Measurements from ENCODE around the gene JMJD4. TPM values are rescaled to one million over a fixed set of nuclear protein-coding genes. Genes with fewer than 3 reads are reported as not detected.

The JMJD4 gene
- total and polyA plus RNA-seq, 11 donors: 7.8 to 14.1 (median 11.5) TPM

- H3K4me1 ChIP-seq: peaks cover 0 to 75% (median 45%) of the 10 kb centered on the region in 12 donors
- peak in 1 of 5 donors; percentile 45 for DNase-seq
- H3K4me3 ChIP-seq: no peak overlapping the region
- TF ChIP-seq POLR2A (IDR thresholded peaks at IDR 0.05): no peak
- no peak for TF ChIP-seq CTCF (IDR thresholded peaks at IDR 0.05)
- H3K36me3 ChIP-seq: peaks cover 0 to 49% (median 35%) of the 10 kb centered on the region in 9 donors
- peak overlapping the region in 10 of 12 donors; percentile 23 to 90 (median 83) for H3K27ac ChIP-seq
- 87 to 93% (median 92%) methylated on average over 9 of the region's 9 CpGs for WGBS, 4 donors
- ATAC-seq: no peak
- intact Hi-C loops (cut with DNase I): loop anchor here in 6 of 10 donors (2.0 to 10.0 kb wide), 6 partner anchors 186 to 324 kb away; partner anchors contain the start of genes ARF1 (in 2 of the 6) and WNT9A (in 1 of the 6)
- no peaks in the 10 kb centered on the region for H3K9me3 ChIP-seq
- H3K27me3 ChIP-seq: no peaks in the 10 kb centered on the region
These were observed 25.3 kb upstream of the JMJD4 start for GRCh38 chr1:227760377-227760776.

- Histone ChIP-seq H3K4me3 (peak overlapping the region in 1 of 12 donors; percentile 24), H3K27me3 (no peaks in the 10 kb centered on the region), H3K27ac (peak overlapping the region; percentile 23 to 90 (median 82)), H3K36me3 (peaks cover 0 to 41% (median 35%) of the 10 kb centered on the region in 9 donors), H3K9me3 (no peaks in the 10 kb centered on the region), H3K4me1 (peaks cover 0 to 83% (median 50%) of the 10 kb centered on the region in 12 donors)
- intact Hi-C loops (cut with DNase I): loop anchor here in 6 of 10 donors (2.0 to 10.0 kb wide), 6 partner anchors 187 to 325 kb away; partner anchors contain the start of genes ARF1 (in 2 of the 6) and WNT9A (in 1 of the 6)
- ATAC-seq (peak; percentile 63 to 79 (median 72)), DNase-seq (peak; percentile 61 to 84 (median 68))
- no peak for TF ChIP-seq CTCF (IDR thresholded peaks at IDR 0.05)
- no peak for TF ChIP-seq POLR2A (IDR thresholded peaks at IDR 0.05)
- 54 to 83% (median 68%) methylated on average over 14 to 15 of the region's 15 CpGs for WGBS, 4 donors
These were observed 24.5 kb upstream of the JMJD4 start for GRCh38 chr1:227759341-227760300.

- H3K36me3 ChIP-seq: peaks cover 0 to 36% (median 30%) of the 10 kb centered on the region in 9 donors
- no peaks in the 10 kb centered on the region for H3K27me3 ChIP-seq
- H3K4me3 ChIP-seq: no peak overlapping the region
- 54 to 72% (median 61%) methylated on average over 6 of the region's 6 CpGs for WGBS, 4 donors
- peak overlapping the region in 8 of 12 donors; percentile 73 to 90 (median 84) for H3K27ac ChIP-seq
- H3K4me1 ChIP-seq: peaks cover 0 to 84% (median 52%) of the 10 kb centered on the region in 12 donors
- no peaks in the 10 kb centered on the region for H3K9me3 ChIP-seq
- peak in 3 of 4 donors; percentile 5 to 29 (median 6) for ATAC-seq
- intact Hi-C loops (cut with DNase I): no loop called here
- TF ChIP-seq POLR2A (IDR thresholded peaks at IDR 0.05): no peak
- TF ChIP-seq CTCF (IDR thresholded peaks at IDR 0.05): no peak
- DNase-seq: peak in 1 of 5 donors; percentile 23
These were observed 23.3 kb upstream of the JMJD4 start for GRCh38 chr1:227758366-227758765.

GRCh38 chr1:227757781-227758180 is 22.7 kb upstream of the JMJD4 start:
- Histone ChIP-seq H3K4me1 (peaks cover 0 to 84% (median 49%) of the 10 kb centered on the region in 12 donors), H3K27ac (peak overlapping the region in 8 of 12 donors; percentile 73 to 90 (median 84)), H3K4me3 (no peak overlapping the region), H3K9me3 (no peaks in the 10 kb centered on the region), H3K36me3 (peaks cover 0 to 38% (median 30%) of the 10 kb centered on the region in 9 donors), H3K27me3 (no peaks in the 10 kb centered on the region)
- intact Hi-C loops (cut with DNase I): no loop called here
- DNase-seq (peak in 1 of 5 donors; percentile 59), ATAC-seq (peak; percentile 14 to 51 (median 32))
- WGBS, 4 donors: 36 to 60% (median 51%) methylated on average over 2 of the region's 2 CpGs
- TF ChIP-seq CTCF (IDR thresholded peaks at IDR 0.05): no peak
- TF ChIP-seq POLR2A (IDR thresholded peaks at IDR 0.05): no peak

Data from heart left ventricle (tissue), 16 donors.